Endothelial cell of umbilical vein (primary cell): ENCODE results near the gene CREBL2.

Source experiments
- CTCF ChIP-seq, 2 donors: IDR thresholded peaks; 1 replicate in 1 of 2; 2 replicates in 1 of 2; pipeline ENCODE4 v1.5.1; 2011; ENCODE audit warnings: low read length in 2 of 2, mild to moderate bottlenecking in 2 of 2, moderate library complexity in 2 of 2, control low read depth in 1 of 2, inconsistent platforms in 1 of 2, low read depth in 1 of 2; ENCODE audit not compliant: insufficient read depth in 1 of 2; ENCODE audit errors: extremely low read depth in 1 of 2
- MAX ChIP-seq: IDR thresholded peaks from 2 replicates; pipeline ENCODE4 v1.6.1; 2011; ENCODE audit not compliant: insufficient read depth, insufficient read length

- TF ChIP-seq CTCF (IDR thresholded peaks at IDR 0.05; ENCODE audit: extremely low read depth in 1 of 2, insufficient read depth in 1 of 2, low read depth in 1 of 2, low read length in 2 of 2) (no peak), MAX (no peak)
Observed at GRCh38 chr12:12572659-12573058, 39.0 kb upstream of the CREBL2 start.
